Type B pancreatic cell (in vitro differentiated cells): ENCODE results near the gene PRTG. TPM values are rescaled to one million over a fixed set of nuclear protein-coding genes. Genes with fewer than 3 reads are reported as not detected.

Experiments
- DNase-seq: peaks from one replicate; pipeline ENCODE4 v3.0.0; 2021; ENCODE audit warnings: mixed read lengths; ENCODE audit not compliant: unreplicated experiment; ENCODE audit errors: extremely low spot score
- H3K27ac Mint-ChIP-seq: 2 replicates; pipeline ENCODE4 v1.8.0; 2021; ENCODE audit warnings: mild to moderate bottlenecking, mixed read lengths
- H3K27me3 Mint-ChIP-seq: 2 replicates; pipeline ENCODE4 v1.8.0; 2021; ENCODE audit warnings: mixed read lengths
- H3K36me3 Mint-ChIP-seq: 2 replicates; pipeline ENCODE4 v1.8.0; 2021; ENCODE audit warnings: mixed read lengths
- H3K4me1 Mint-ChIP-seq: one replicate; pipeline ENCODE4 v1.8.0; 2021; ENCODE audit warnings: mixed read lengths; ENCODE audit not compliant: unreplicated experiment
- H3K4me3 Mint-ChIP-seq: 2 replicates; pipeline ENCODE4 v1.8.0; 2021; ENCODE audit warnings: mild to moderate bottlenecking, mixed read lengths
- H3K9me3 Mint-ChIP-seq: 2 replicates; pipeline ENCODE4 v1.8.0; 2021; ENCODE audit warnings: mixed read lengths
- CTCF ChIP-seq: fragments of 200-600 bp; sonication (generic); conservative IDR thresholded peaks from 2 replicates; pipeline ENCODE4 v1.5.0; 2021; ENCODE audit warnings: antibody characterized with exemption, mild to moderate bottlenecking
- total RNA-seq: library from RNA; stranded (reverse); gene quantifications from 2 replicates; pipeline ENCODE4 v1.2.1, GENCODE V29; 2021; ENCODE audit warnings: low replicate concordance

Gene PRTG
- total RNA-seq, 1 donor from 2014 or later: 51.7 TPM

GRCh38 chr15:55708720-55709119, 34.2 kb downstream of the PRTG start:
- H3K4me3 Mint-ChIP-seq: no peak overlapping the region
- H3K36me3 Mint-ChIP-seq: peaks cover 13% of the 10 kb centered on the region
- no peak overlapping the region for H3K27ac Mint-ChIP-seq
- H3K4me1 Mint-ChIP-seq: peaks cover 21% of the 10 kb centered on the region
- H3K27me3 Mint-ChIP-seq: no peaks in the 10 kb centered on the region
- DNase-seq: no peak
- no peak for TF ChIP-seq CTCF
- peaks cover 4% of the 10 kb centered on the region for H3K9me3 Mint-ChIP-seq

GRCh38 chr15:55707951-55708350, 35.0 kb downstream of the PRTG start:
- no peak overlapping the region for H3K27ac Mint-ChIP-seq
- H3K36me3 Mint-ChIP-seq: peaks cover 13% of the 10 kb centered on the region
- no peak for DNase-seq
- no peak for TF ChIP-seq CTCF
- H3K4me3 Mint-ChIP-seq: peak overlapping the region; percentile 37
- peaks cover 4% of the 10 kb centered on the region for H3K9me3 Mint-ChIP-seq
- peaks cover 28% of the 10 kb centered on the region for H3K4me1 Mint-ChIP-seq
- H3K27me3 Mint-ChIP-seq: no peaks in the 10 kb centered on the region

- Mint-ChIP-seq H3K4me3 (no peak overlapping the region), H3K4me1 (peaks cover 28% of the 10 kb centered on the region), H3K36me3 (peaks cover 13% of the 10 kb centered on the region), H3K27ac (no peak overlapping the region), H3K27me3 (no peaks in the 10 kb centered on the region), H3K9me3 (peaks cover 4% of the 10 kb centered on the region)
- TF ChIP-seq CTCF: no peak
- DNase-seq: no peak
Observed at GRCh38 chr15:55707518-55707917, 35.4 kb downstream of the PRTG start.

- H3K27ac Mint-ChIP-seq: no peak overlapping the region
- DNase-seq: no peak
- no peaks in the 10 kb centered on the region for H3K9me3 Mint-ChIP-seq
- TF ChIP-seq CTCF: no peak
- peaks cover 33% of the 10 kb centered on the region for H3K4me1 Mint-ChIP-seq
- H3K4me3 Mint-ChIP-seq: peak overlapping the region; percentile 13
- no peaks in the 10 kb centered on the region for H3K36me3 Mint-ChIP-seq
- H3K27me3 Mint-ChIP-seq: no peaks in the 10 kb centered on the region
Observed at GRCh38 chr15:55703873-55704301, 39.1 kb downstream of the PRTG start.

GRCh38 chr15:55700876-55701275, 42.1 kb downstream of the PRTG start:
- Mint-ChIP-seq H3K4me3 (no peak overlapping the region), H3K36me3 (no peaks in the 10 kb centered on the region), H3K4me1 (peaks cover 22% of the 10 kb centered on the region), H3K9me3 (no peaks in the 10 kb centered on the region), H3K27ac (no peak overlapping the region), H3K27me3 (no peaks in the 10 kb centered on the region)
- DNase-seq: no peak
- TF ChIP-seq CTCF: no peak

GRCh38 chr15:55698653-55699052, 44.3 kb downstream of the PRTG start:
- no peaks in the 10 kb centered on the region for H3K27me3 Mint-ChIP-seq
- DNase-seq: no peak
- H3K4me3 Mint-ChIP-seq: no peak overlapping the region
- TF ChIP-seq CTCF: no peak
- no peaks in the 10 kb centered on the region for H3K9me3 Mint-ChIP-seq
- no peak overlapping the region for H3K27ac Mint-ChIP-seq
- no peaks in the 10 kb centered on the region for H3K36me3 Mint-ChIP-seq
- H3K4me1 Mint-ChIP-seq: peaks cover 20% of the 10 kb centered on the region
